Activated T-helper 9 cell treated with anti-CD3 and anti-CD28 coated beads, Interleukin-2, amount 50 U/mL, for 16 hours (primary cell): ENCODE results near the gene TRIM54.
"Not testable (repeated sequence)": the region's sequence is repeated elsewhere in the genome, so short reads cannot be mapped to it uniquely, and the experiment has no call there.

Experiments used
- DNase-seq: peaks from one replicate; pipeline ENCODE4 v3.0.0-alpha.2; 2020; ENCODE audit warnings: low read depth

The TRIM54 gene

GRCh38 chr2:27258051-27258450, 24.2 kb upstream of the TRIM54 start:
- no peak for DNase-seq

DNA sequence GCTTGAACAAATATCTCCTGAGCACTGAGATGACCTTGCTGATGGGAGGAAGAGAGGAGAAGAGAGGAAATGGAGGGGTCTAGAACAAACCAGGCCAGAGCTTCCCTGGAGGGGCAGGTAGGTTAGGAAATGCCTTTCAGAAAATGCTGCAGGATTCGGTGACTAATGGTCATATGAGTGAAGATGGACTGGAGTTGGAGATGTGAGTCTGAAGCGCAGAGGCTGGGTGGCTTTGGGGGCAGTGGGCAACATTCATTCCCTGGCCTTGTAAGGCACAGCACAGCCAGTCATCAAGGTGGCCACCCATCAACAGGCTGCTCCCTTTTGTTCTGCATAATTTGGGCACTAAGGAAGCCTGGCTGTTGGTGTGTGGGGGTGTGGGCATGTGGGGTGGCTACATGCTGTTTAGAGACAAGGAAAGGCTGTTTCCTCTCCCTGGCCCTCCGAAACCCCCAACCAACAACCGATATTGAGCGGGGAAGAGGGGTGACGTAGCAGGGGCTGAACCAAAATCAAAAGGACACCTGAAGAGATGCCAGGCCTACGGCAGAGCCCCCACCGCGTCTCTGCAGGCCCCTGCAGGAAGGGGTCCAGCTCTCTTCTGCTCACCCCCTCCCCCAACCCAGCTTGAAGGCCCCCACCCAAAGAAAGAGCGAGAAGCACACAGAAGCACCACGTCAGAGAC, 20.8 kb upstream of the TRIM54 start:
- no peak for DNase-seq

DNA sequence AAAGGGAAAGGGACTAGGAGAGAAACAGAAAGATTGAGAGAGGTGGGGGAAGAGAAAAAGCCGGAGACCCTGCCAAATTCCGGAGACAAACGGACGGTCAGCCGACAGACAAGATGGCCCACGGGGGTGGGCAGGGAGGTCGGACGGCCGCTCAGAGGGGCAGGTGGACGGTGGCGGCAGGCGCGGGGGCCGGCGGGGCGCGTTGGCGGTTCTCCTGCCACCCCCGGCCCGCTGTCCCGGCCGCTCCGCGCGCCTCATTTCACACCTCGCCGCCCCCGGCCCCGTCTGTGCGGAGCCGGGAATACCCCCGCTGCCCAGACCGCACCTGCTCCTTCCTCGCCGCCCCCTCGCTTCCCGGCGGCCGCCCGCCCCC, 20.3 kb upstream of the TRIM54 start:
- no peak for DNase-seq

DNA sequence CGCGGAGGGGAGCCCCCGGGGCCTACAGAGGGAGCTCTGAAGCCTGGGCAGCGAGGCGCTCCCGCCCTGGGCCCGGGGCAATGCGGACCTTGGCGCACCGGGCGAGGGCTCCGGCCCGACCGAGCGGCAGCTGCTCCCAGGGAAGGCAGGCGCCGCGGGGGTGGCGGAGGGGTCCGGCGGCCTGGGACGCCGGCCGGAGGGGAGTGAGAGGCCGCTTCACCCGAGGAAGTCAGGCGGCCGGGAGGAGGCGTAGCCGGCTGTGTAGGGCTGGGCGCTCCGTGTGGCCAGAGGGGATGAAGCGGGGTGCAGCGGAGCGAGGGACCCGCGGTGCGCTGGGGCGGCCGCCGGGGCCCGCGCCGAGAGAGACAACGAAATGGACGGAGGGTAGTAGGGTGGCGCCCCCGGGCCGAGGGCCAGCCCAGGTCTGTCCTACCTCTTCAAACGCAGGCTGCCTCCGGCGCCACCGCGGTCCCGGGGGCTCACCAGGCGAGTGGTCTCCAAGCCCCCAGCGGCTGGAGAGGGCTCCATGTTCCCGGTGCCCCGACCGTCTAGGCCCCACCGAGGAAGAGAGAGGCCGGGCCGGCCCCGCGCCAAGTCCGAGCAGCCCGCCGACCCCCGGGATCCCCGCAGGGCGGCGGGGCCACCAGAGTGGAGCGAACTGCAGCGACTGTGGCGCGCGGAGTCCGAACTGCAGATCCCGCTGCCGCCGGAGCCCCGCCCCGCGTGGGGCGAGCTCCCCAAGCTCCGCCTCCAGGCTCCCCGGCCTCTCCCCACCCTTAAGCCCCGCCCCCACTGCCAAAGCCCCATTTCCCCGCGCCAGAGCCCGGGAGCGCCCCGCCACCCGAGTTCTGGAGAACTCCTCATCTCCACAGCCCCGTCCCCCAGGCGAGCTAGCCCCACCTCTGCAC, 19.6 kb upstream of the TRIM54 start, which contains the start of gene SLC30A3:
TSS of gene SLC30A3 (minus strand) at position 669 of the 908 bp plus-strand sequence. CDS start at position 528, 141 bp downstream.
- DNase-seq: peak; percentile 54

- no peak for DNase-seq
These were observed 18.7 kb upstream of the TRIM54 start for GRCh38 chr2:27263287-27264252.

DNA sequence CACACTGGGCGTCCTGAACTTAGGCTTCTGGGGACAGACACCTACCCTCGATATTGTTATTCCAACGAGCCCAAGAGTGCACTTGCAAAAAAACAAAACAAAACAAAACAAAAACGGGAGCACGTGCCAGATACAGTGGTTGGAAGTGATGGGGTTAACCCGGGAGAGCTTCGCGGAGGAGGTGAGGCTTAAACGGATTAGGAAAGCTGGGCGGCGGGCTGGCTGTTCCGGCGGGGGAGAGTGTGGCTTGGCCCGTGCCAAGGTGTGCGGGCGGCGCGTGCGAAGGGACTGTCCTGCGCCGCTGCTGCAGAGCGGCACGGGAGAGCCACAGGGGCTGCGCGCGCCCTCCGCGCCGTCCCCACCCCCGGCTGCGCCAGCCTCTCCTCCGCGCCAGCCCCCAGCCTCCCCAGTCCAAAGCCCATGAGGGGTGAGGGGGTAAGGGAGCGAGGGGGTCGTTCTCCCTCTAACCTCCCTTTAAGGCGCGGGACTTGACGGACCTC, 17.9 kb upstream of the TRIM54 start:
- DNase-seq: no peak

DNA sequence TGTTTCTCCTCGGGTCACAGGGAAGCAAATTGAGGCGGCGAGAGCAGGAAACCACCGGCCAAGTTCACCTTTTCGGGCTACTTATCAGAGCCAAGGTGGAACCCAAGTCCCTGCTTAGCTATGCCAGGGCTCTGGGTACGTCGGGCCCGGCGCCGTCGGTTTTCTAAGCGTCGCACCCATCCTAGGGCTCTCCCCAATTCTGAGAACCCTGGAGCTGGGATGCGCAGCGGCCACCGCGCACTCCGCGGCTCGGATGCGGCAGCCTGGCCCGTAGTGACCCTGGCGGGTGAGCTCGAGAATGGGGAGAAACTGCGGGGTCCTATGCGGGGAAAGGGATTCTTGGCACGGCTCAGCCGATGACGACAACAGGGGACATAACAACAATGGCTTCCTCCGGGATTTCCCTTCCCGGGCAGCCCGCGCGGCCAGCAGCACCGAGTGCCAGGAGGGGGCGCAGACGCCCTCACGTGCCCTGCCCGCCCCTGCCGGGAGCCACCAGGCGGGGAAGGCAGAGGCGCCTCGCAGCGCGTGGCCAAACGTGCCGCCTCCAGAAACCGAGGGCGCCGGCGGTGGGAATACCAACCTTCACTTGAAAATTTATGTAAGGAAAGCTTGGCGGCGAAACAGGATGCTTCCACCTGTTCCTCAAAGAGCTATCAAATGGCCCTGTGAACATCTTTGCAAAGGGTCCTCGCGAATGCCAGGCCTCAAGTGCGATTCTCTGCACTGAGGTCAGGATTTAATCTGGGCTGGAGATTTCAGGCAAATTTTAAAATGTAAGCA, 17.3 kb upstream of the TRIM54 start:
- peak; percentile 52 for DNase-seq

GRCh38 chr2:27265536-27265870, 16.7 kb upstream of the TRIM54 start:
- no peak for DNase-seq

GRCh38 chr2:27268296-27268695, 13.9 kb upstream of the TRIM54 start:
- not testable (repeated sequence) for DNase-seq

- DNase-seq: no peak
These were observed 12.1 kb upstream of the TRIM54 start for GRCh38 chr2:27270131-27270530.

- no peak for DNase-seq
These were observed 11.6 kb upstream of the TRIM54 start for GRCh38 chr2:27270670-27271069.

- no peak for DNase-seq
These were observed 10.4 kb upstream of the TRIM54 start for GRCh38 chr2:27271631-27272340.

DNA sequence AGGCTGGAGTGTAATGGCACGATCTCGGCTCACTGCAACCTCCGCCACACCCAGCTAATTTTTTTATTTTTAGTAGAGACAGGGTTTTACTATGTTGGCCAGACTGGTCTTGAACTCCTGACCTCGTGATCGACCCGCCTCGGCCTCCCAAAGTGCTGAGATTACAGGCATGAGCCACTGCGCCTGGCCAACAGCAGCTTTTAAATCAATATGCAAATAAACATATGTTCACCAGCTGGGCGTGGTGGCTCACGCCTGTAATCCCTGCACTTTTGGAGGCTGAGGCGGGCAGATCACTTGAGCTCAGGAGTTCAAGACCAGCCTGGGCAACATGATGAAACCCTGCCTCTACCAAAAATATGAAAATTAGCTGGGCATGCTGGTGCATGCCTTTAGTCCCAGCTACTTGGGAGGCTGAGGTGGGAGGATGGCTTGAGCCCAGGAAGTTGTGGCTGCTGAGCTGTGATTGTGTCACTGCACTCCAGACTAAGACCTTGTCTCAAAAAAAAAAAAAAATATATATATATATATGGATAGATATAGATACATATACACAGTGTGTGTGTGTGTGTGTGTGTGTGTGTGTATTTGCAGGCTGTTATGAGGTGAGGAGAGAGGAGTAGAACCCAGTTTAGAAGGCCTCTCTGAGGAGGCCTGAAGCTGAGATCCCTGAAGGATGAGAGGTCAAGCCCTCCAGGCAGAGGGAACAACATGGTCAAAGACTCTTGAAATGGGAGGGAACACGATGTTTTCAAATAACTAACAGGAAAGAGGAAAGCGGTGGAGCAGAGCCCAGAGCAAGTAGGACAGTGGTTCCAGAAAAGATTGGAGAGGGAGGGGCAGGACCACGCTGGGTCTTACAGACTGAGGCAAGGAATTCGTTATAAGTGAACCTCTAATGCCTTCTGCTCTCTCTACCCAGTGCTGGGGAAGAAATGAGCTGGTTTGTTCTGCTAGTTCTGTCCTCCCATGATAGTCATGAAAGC, 9.4 kb upstream of the TRIM54 start:
- DNase-seq: not testable (repeated sequence)

- no peak for DNase-seq
These were observed 6.7 kb upstream of the TRIM54 start, which contains the start of gene DNAJC5G for GRCh38 chr2:27275211-27276150. DNAJC5G (plus strand) TSS chr2:27275433; CDS start chr2:27276729, 1,296 bp downstream.

DNA sequence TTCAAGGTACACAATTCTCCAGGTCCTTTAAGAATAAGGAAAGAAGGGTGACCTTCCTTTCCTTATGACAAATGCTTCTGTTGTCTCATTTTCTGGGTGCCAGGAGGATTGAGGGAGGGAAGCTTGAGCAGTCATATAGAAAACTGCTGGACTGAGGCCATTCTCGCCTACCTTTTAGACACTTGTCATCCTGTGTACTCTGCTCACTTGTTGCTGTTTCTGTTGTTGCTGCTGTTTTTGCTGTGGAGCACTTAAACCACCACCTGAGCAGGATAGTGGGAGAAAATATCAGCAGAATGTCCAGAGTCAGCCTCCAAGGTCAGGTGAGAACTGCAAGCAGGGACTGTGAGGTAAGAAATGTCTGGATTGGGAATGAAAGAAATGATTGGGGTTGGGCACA, 4.2 kb upstream of the TRIM54 start:
- no peak for DNase-seq

DNA sequence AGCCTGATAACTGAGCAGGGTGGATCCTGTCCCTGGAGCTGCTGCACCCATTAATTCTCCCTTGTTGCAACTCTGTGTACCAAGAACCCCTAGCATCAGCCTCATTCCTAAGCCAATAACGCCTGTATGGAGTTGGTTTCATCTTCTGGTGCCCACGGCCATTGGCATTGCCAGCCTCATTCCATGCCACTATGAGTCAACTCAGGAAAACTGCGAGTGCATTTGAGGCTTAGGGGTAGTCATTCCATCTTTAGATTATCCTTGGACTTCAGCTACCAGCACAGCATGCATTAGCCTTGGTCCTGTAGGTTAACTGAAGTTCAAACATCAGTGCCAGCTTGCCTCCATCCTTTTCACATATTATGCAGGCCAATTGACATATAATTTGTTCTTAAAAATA, 1.4 kb upstream of the TRIM54 start:
- DNase-seq: no peak

GRCh38 chr2:27281442-27281841, 787 bp upstream of the TRIM54 start:
- DNase-seq: no peak

DNA sequence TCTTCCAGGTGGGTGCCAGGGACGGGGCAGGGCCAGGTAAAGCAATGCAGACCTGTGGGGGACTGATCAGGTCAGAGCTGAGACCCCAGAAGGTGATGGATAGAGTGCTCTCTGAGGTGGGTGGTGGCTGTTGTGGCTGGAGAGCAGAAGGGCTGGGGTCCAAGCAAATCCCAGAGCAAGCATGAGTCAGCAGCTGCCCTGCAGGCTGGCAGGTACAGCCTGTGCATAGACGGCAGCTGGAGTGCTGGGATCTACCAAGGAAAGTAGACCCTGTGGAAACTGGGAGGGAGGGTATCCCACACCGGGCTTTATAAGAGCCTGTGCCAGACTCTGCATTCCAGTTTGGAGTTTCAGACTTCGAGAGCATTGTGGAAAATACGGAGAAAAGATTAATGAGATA, 663 bp downstream of the TRIM54 start:
- DNase-seq: no peak
